Upper lobe of left lung (tissue), 6 donors: ENCODE measurements around the gene CD70. TPM values are rescaled to one million over a fixed set of nuclear protein-coding genes. Genes with fewer than 3 reads are reported as not detected.
A peak's percentile ranks its signal among the peaks of the same experiment; 100 is the strongest.
"Not testable (repeated sequence)": the region's sequence is repeated elsewhere in the genome, so short reads cannot be mapped to it uniquely, and the experiment has no call there.

Source experiments
- ATAC-seq, 2 donors: fragments of 200-7000 bp; cut with Tn5 transposase; one replicate each; pipeline ENCODE4 v1.9.1; 2022; ENCODE audit warnings: mild to moderate bottlenecking in 2 of 2, moderate library complexity in 2 of 2; ENCODE audit not compliant: low FRiP score in 2 of 2
- DNase-seq, 2 donors: peaks; one replicate each; pipeline ENCODE4 v3.0.0-alpha.2; 2019 to 2020
- H3K27ac ChIP-seq, 4 donors: fragments of 200-600 bp; sonication (generic); one replicate each; pipeline ENCODE4 v1.5.1; 2016 to 2019
- H3K27me3 ChIP-seq, 4 donors: fragments of 200-600 bp; sonication (generic); one replicate each; pipeline ENCODE4 v1.5.1; 2017 to 2019
- H3K36me3 ChIP-seq, 4 donors: fragments of 200-600 bp; sonication (generic); one replicate each; pipeline ENCODE4 v1.5.1; 2016 to 2019
- H3K4me1 ChIP-seq, 4 donors: fragments of 200-600 bp; sonication (generic); one replicate each; pipeline ENCODE4 v1.5.1; 2018 to 2019
- H3K4me3 ChIP-seq, 4 donors: fragments of 200-600 bp; sonication (generic); one replicate each; pipeline ENCODE4 v1.5.1; 2017 to 2019; ENCODE audit warnings: mild to moderate bottlenecking in 2 of 4, moderate library complexity in 1 of 4
- H3K9me3 ChIP-seq, 4 donors: fragments of 200-600 bp; sonication (generic); one replicate each; pipeline ENCODE4 v1.5.1; 2018 to 2019
- EP300 ChIP-seq, 4 donors: sonication (generic); formaldehyde crosslinking; IDR thresholded peaks; one replicate each; pipeline ENCODE4 v1.5.1; 2017; ENCODE audit warnings: antibody characterized with exemption in 4 of 4, control low read depth in 2 of 4
- POLR2A ChIP-seq, 4 donors: fragments of 450-650 bp; IDR thresholded peaks; one replicate each; pipeline ENCODE4 v1.5.1; 2016 to 2017; ENCODE audit warnings: antibody characterized with exemption in 4 of 4, mild to moderate bottlenecking in 2 of 4
- POLR2AphosphoS5 ChIP-seq, 2 donors: sonication (generic); formaldehyde crosslinking; IDR thresholded peaks; one replicate each; pipeline ENCODE4 v1.5.1; 2017; ENCODE audit warnings: antibody characterized with exemption in 2 of 2
- WGBS, 2 donors: methylation state at CpG; one replicate each; pipeline ENCODE4 v1.1.5; 2017 to 2018; 5-methylcytosine and 5-hydroxymethylcytosine counted together
- total RNA-seq, 6 donors: library from RNA; depleted of rRNA in 4 of 6; stranded (reverse); fragments of >200 nt in 4 of 6; gene quantifications; one replicate each; pipeline versions ENCODE4 v1.1.0 to v1.2.1, GENCODE V29; 2016 to 2021
- TF ChIP-seq, protein P1 (sequence below), 6 experiments: fragments of 450-650 bp in 4 of 6; fragments of 200-600 bp in 2 of 6; sonication (generic) in 2 of 6; IDR thresholded peaks; one replicate each; pipeline ENCODE4 v1.5.1; 2016 to 2019; ENCODE audit warnings: antibody characterized with exemption in 6 of 6
- donor health status: DM: no; HTN: no; CAD: no; lungs with moderate emphysema.
- donor health status: DM: no; HTN: yes; CAD: no; lungs with severe emphysema.

Gene CD70
- total RNA-seq, 6 donors from 2014 or later, result 0.31 to 1.3 TPM; not detected in 4

GRCh38 chr19:6610934-6611852 lies 20.2 kb upstream of the CD70 start:
- no peaks in the 10 kb centered on the region for H3K36me3 ChIP-seq
- H3K4me3 ChIP-seq, result no peak overlapping the region
- peak in 1 of 2 donors; percentile 90 for ATAC-seq
- H3K9me3 ChIP-seq, result no peaks in the 10 kb centered on the region
- TF ChIP-seq POLR2AphosphoS5 (IDR thresholded peaks at IDR 0.05), result no peak
- no peak for TF ChIP-seq POLR2A (IDR thresholded peaks at IDR 0.05)
- TF ChIP-seq, protein P1, sequence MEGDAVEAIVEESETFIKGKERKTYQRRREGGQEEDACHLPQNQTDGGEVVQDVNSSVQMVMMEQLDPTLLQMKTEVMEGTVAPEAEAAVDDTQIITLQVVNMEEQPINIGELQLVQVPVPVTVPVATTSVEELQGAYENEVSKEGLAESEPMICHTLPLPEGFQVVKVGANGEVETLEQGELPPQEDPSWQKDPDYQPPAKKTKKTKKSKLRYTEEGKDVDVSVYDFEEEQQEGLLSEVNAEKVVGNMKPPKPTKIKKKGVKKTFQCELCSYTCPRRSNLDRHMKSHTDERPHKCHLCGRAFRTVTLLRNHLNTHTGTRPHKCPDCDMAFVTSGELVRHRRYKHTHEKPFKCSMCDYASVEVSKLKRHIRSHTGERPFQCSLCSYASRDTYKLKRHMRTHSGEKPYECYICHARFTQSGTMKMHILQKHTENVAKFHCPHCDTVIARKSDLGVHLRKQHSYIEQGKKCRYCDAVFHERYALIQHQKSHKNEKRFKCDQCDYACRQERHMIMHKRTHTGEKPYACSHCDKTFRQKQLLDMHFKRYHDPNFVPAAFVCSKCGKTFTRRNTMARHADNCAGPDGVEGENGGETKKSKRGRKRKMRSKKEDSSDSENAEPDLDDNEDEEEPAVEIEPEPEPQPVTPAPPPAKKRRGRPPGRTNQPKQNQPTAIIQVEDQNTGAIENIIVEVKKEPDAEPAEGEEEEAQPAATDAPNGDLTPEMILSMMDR (IDR thresholded peaks at IDR 0.05), result no peak
- TF ChIP-seq EP300 (IDR thresholded peaks at IDR 0.05), result no peak
- no peak for DNase-seq
- no peaks in the 10 kb centered on the region for H3K4me1 ChIP-seq
- no peak overlapping the region for H3K27ac ChIP-seq
- 53 to 57% methylated on average over 7 of the region's 7 CpGs for WGBS, 2 donors
- no peaks in the 10 kb centered on the region for H3K27me3 ChIP-seq

GRCh38 chr19:6608940-6609339 lies 18.0 kb upstream of the CD70 start:
- ATAC-seq (no peak), DNase-seq (no peak)
- Histone ChIP-seq H3K27me3 (no peaks in the 10 kb centered on the region), H3K27ac (no peak overlapping the region), H3K4me1 (no peaks in the 10 kb centered on the region), H3K4me3 (no peak overlapping the region), H3K36me3 (no peaks in the 10 kb centered on the region), H3K9me3 (no peaks in the 10 kb centered on the region)
- TF ChIP-seq EP300 (IDR thresholded peaks at IDR 0.05), result no peak
- TF ChIP-seq, protein P1 (IDR thresholded peaks at IDR 0.05), result no peak
- TF ChIP-seq POLR2A (IDR thresholded peaks at IDR 0.05), result no peak
- TF ChIP-seq POLR2AphosphoS5 (IDR thresholded peaks at IDR 0.05), result no peak
- 63 to 71% methylated on average over 5 of the region's 5 CpGs for WGBS, 2 donors

DNA sequence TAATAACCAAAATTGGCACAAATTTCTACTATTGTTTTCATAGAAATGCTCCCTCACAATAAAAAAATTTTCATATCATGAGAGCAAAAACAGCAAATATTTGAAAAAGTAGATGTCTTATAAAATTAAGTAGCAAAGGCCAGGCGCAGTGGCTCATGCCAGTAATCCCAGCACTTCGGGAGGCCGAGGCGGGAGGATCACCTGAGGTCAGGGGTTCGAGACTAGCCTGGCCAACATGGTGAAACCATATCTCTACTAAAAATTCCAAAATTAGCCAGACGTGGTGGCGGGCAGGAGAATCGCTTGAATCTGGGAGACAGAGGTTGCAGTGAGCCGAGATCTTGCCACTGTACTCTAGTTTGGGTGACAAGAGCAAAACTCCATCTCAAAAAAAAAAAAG lies 17.2 kb upstream of the CD70 start:
- H3K4me3 ChIP-seq, H3K4me1 ChIP-seq, ATAC-seq, H3K27ac ChIP-seq, H3K9me3 ChIP-seq, H3K27me3 ChIP-seq, DNase-seq, H3K36me3 ChIP-seq: not testable (repeated sequence)
- WGBS, 2 donors, result 88 to 92% methylated on average over 9 of the region's 9 CpGs

DNA sequence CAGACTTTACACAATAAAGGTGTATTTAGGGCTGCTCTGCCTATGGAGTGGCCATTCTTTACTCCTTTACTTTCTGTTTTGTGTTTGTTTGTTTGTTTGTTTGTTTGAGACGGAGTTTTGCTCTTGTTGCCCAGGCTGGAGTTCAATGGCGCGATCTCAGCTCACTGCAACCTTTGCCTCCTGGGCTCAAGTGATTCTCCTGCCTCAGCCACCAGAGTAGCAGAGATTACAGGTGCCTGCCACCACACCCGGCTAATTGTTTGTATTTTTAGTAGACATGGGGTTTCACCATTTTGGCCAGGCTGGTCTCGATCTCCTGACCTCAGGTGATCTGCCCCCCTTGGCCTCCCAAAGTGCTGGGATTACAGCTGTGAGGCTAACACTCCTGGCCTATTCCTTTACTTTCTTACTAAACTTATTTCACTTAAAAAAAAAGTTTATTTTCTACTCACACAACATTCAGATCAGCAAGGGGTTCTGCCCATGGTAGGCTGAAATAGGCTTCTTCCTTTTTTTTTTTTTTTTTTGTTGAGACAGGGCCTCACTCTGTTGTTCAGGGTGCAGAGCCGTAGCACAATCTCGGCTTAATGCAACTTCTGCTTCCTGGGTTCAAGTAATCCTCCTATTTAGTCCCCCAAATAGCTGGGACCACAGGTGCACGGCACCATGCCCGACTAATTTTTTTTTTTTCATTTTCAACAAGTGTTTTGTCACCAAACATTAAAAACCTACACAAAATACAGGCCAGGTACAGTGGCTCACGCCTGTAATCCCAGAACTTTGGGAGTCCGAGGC lies 15.5 kb upstream of the CD70 start:
- DNase-seq, H3K27me3 ChIP-seq, H3K36me3 ChIP-seq, H3K27ac ChIP-seq, ATAC-seq, H3K9me3 ChIP-seq, H3K4me1 ChIP-seq, H3K4me3 ChIP-seq: not testable (repeated sequence)
- WGBS, 2 donors, result 87 to 90% methylated on average over 11 of the region's 11 CpGs

DNA sequence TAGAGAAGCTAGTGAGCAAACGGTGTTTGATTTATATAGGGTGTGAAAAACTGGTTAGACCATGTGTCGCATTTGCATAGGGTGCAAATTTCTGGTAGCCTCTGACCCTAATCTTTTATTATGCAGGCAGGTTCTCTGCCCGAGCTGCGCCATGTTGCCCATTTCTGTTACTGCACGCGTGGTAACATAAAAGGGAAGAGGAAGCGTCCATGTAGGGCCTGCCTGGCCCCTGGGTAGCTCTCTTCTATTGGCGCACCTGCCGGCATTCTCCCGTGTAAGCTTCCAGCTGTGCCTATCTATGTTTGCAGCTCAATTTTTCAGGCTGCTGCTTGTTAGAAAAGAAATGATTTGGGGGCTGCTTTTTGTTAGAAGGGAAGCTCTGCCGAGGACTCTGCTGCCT lies 14.0 kb upstream of the CD70 start:
- no peak overlapping the region for H3K27ac ChIP-seq
- H3K9me3 ChIP-seq, result no peaks in the 10 kb centered on the region
- DNase-seq, result no peak
- no peaks in the 10 kb centered on the region for H3K36me3 ChIP-seq
- no peaks in the 10 kb centered on the region for H3K27me3 ChIP-seq
- TF ChIP-seq POLR2AphosphoS5 (IDR thresholded peaks at IDR 0.05) (no peak), EP300 (IDR thresholded peaks at IDR 0.05) (no peak), POLR2A (IDR thresholded peaks at IDR 0.05) (no peak)
- TF ChIP-seq, protein P1 (IDR thresholded peaks at IDR 0.05), result no peak
- H3K4me1 ChIP-seq, result no peaks in the 10 kb centered on the region
- 85% methylated on average over 11 of the region's 11 CpGs for WGBS, 2 donors
- no peak for ATAC-seq
- no peak overlapping the region for H3K4me3 ChIP-seq
